ENCODE measurements around the gene CELF3. TPM values are rescaled to one million over a fixed set of nuclear protein-coding genes. Genes with fewer than 3 reads are reported as not detected.

Gene CELF3
- total RNA-seq, 1 experiment from 2014 or later: not detected

- H2AFZ ChIP-seq: no peak overlapping the region
- BruUV-seq (replicated peaks): no TSS peak
- no peaks in the 10 kb centered on the region for H4K20me1 ChIP-seq (ENCODE audit: insufficient read depth)
- no peaks in the 10 kb centered on the region for H3F3A ChIP-seq (ENCODE audit: insufficient read depth, low read depth)
- intact Hi-C loops (cut with micrococcal nuclease; ENCODE audit: unreplicated experiment): no loop called here
- no peaks in the 10 kb centered on the region for H3K9me3 ChIP-seq (ENCODE audit: insufficient read depth, low read depth)
- H3K9me2 ChIP-seq (ENCODE audit: insufficient read depth): no peaks in the 10 kb centered on the region
- POLR2A ChIA-PET (ENCODE audit: unreplicated experiment): no interaction called here
- DNase-seq: no peak
- no peak overlapping the region for H3K4me2 ChIP-seq
- no peaks in the 10 kb centered on the region for H3K4me1 ChIP-seq (replicated peaks; ENCODE audit: insufficient read depth)
- CTCF ChIA-PET: no interaction called here
- H3K36me3 ChIP-seq (ENCODE audit: low read depth): no peaks in the 10 kb centered on the region
- H3K27me3 ChIP-seq (ENCODE audit: insufficient read depth, low read depth): peaks cover 63% of the 10 kb centered on the region
- H3K27ac ChIP-seq: no peak overlapping the region
- H3K4me3 ChIP-seq: no peak overlapping the region
- TF ChIP-seq EZH2 (IDR thresholded peaks at IDR 0.05; ENCODE audit: low read depth) (no peak), CTCF (conservative IDR thresholded peaks at IDR 0.05) (no peak)
- H3K79me2 ChIP-seq (ENCODE audit: low read depth): no peaks in the 10 kb centered on the region
These were observed 1.5 kb downstream of the CELF3 start for GRCh38 chr1:151714820-151715725.

- H3K27ac ChIP-seq: no peak overlapping the region
- no peaks in the 10 kb centered on the region for H3K9me2 ChIP-seq (ENCODE audit: insufficient read depth)
- H3K9me3 ChIP-seq (ENCODE audit: insufficient read depth, low read depth): no peaks in the 10 kb centered on the region
- intact Hi-C loops (cut with micrococcal nuclease; ENCODE audit: unreplicated experiment): no loop called here
- DNase-seq: no peak
- POLR2A ChIA-PET (ENCODE audit: unreplicated experiment): no interaction called here
- TF ChIP-seq EZH2 (IDR thresholded peaks at IDR 0.05; ENCODE audit: low read depth): no peak
- no peak for TF ChIP-seq CTCF (conservative IDR thresholded peaks at IDR 0.05)
- H2AFZ ChIP-seq: no peak overlapping the region
- no peaks in the 10 kb centered on the region for H3F3A ChIP-seq (ENCODE audit: insufficient read depth, low read depth)
- BruUV-seq (replicated peaks): no TSS peak
- H3K4me1 ChIP-seq (replicated peaks; ENCODE audit: insufficient read depth): no peaks in the 10 kb centered on the region
- CTCF ChIA-PET: no interaction called here
- H3K4me2 ChIP-seq: no peak overlapping the region
- no peaks in the 10 kb centered on the region for H3K79me2 ChIP-seq (ENCODE audit: low read depth)
- H3K36me3 ChIP-seq (ENCODE audit: low read depth): no peaks in the 10 kb centered on the region
- H4K20me1 ChIP-seq (ENCODE audit: insufficient read depth): no peaks in the 10 kb centered on the region
- H3K4me3 ChIP-seq: no peak overlapping the region
- peaks cover 59% of the 10 kb centered on the region for H3K27me3 ChIP-seq (ENCODE audit: insufficient read depth, low read depth)
These were observed 2.7 kb downstream of the CELF3 start for GRCh38 chr1:151713874-151714273.

GRCh38 chr1:151713044-151713443 is 3.6 kb downstream of the CELF3 start:
- H3K9me2 ChIP-seq (ENCODE audit: insufficient read depth): no peaks in the 10 kb centered on the region
- TF ChIP-seq EZH2 (IDR thresholded peaks at IDR 0.05; ENCODE audit: low read depth) (no peak), CTCF (conservative IDR thresholded peaks at IDR 0.05) (no peak)
- BruUV-seq (replicated peaks): no TSS peak
- no peaks in the 10 kb centered on the region for H3K79me2 ChIP-seq (ENCODE audit: low read depth)
- no peaks in the 10 kb centered on the region for H3K9me3 ChIP-seq (ENCODE audit: insufficient read depth, low read depth)
- no peak overlapping the region for H3K4me3 ChIP-seq
- H4K20me1 ChIP-seq (ENCODE audit: insufficient read depth): no peaks in the 10 kb centered on the region
- no peak overlapping the region for H3K4me2 ChIP-seq
- H3F3A ChIP-seq (ENCODE audit: insufficient read depth, low read depth): no peaks in the 10 kb centered on the region
- no peak for DNase-seq
- ChIA-PET CTCF (no interaction called here), POLR2A (ENCODE audit: unreplicated experiment) (interaction anchor here (0.6 kb wide), 1 partner anchor 242 kb away, joined by 12 read pairs; no protein-coding TSS in a partner anchor)
- H2AFZ ChIP-seq: no peak overlapping the region
- intact Hi-C loops (cut with micrococcal nuclease; ENCODE audit: unreplicated experiment): no loop called here
- H3K4me1 ChIP-seq (replicated peaks; ENCODE audit: insufficient read depth): no peaks in the 10 kb centered on the region
- no peak overlapping the region for H3K27ac ChIP-seq
- peaks cover 54% of the 10 kb centered on the region for H3K27me3 ChIP-seq (ENCODE audit: insufficient read depth, low read depth)
- H3K36me3 ChIP-seq (ENCODE audit: low read depth): no peaks in the 10 kb centered on the region

Measured in PC-9 (cell line).